GM12878 (cell line): ENCODE data around the gene EPAS1.

Experiments
- ETV6 ChIP-seq, 2 experiments: fragments of 450-650 bp in 1 of 2; IDR thresholded peaks in 1 of 2; conservative IDR thresholded peaks in 1 of 2; 2 replicates each; pipeline ENCODE4 v1.6.1; 2014; ENCODE audit warnings: antibody characterized with exemption in 1 of 2, borderline replicate concordance in 1 of 2, low read depth in 1 of 2, mild to moderate bottlenecking in 1 of 2, moderate library complexity in 1 of 2
- IKZF1 ChIP-seq: fragments of 450-650 bp; conservative IDR thresholded peaks from 2 replicates; pipeline ENCODE4 v1.6.1; 2017; ENCODE audit warnings: antibody characterized with exemption, mild to moderate bottlenecking

GRCh38 chr2:46310446-46310845 is 13.2 kb downstream of the EPAS1 start:
- TF ChIP-seq ETV6 (conservative IDR thresholded peaks at IDR 0.05 in 1 of 2, IDR thresholded peaks at IDR 0.05 in 1 of 2; ENCODE audit: borderline replicate concordance in 1 of 2, low read depth in 1 of 2) (no peak), IKZF1 (no peak)
